NCI-H526 (cell line): ENCODE measurements around the gene MAML3.
A peak's percentile ranks its signal among the peaks of the same experiment; 100 is the strongest.

Source experiments
- DNase-seq, 2 experiments: peaks; one replicate each; lab custom pipeline; 2025; lab: John Stamatoyannopoulos, UW

MAML3 gene

DNA sequence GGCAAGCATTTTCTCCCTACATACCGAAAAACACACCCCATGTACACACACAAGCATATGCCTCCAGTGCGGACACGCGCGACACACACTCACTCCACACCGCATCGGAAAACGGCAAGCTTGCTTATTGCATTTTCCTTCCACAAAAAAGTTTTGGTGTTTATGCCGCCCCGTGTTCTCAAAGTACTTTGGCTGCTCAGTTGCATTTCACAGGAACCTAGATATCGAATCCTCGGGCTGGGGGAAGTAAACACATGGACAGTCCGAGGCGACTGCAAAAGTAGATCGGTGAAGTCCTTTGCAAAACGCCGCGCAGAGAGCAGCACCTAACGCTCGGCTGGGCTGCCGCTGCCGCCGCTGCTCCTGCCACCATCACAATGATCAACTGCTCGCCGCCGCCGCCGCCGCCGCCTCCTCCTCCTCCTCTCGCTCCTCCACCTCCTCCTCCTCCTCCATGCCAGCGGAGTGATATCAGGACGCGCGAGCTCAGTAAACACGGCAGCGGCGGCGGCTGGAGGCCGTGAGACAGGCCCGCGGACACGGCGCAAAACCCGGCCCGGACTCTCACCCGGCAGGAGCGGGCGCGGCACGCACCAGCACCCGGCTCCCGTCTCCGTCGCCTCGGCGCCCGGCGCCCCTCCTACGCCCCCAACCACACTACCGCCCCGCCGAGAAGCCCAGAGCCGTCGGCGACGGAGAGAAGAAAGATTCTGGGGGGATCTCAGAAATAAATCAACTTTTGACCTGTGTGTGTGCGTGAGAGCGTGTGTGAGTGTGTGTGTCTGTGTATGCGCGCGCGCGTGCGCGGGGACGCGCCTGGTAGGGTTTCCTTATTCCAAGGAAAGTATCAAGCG is at the start of gene MAML3:
Gene MAML3, minus strand, starts transcription at position 467 of the 854 bp plus-strand sequence. CDS start 857 bp downstream, outside the sequence.
- DNase-seq, result peak; percentile 94 to 98

DNA sequence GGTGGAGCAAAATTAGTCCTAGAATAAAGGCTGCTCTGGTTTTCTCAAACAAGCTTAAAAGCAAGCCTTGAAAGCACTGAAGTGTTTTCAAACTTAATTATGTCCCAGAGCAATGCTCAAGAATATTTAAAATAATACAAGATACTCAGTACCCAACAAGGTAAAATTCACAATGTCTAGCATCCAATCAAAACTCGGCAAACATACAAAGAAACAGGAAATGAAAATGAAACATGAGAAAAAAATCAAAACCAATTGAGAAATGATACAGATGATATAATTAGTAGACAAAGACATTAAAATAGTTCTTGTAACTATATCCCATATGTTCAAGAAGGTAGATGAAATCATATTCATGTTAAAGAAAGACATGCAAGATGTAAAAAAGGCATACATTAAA is 45.0 kb upstream of the MAML3 start:
- no peak for DNase-seq

DNA sequence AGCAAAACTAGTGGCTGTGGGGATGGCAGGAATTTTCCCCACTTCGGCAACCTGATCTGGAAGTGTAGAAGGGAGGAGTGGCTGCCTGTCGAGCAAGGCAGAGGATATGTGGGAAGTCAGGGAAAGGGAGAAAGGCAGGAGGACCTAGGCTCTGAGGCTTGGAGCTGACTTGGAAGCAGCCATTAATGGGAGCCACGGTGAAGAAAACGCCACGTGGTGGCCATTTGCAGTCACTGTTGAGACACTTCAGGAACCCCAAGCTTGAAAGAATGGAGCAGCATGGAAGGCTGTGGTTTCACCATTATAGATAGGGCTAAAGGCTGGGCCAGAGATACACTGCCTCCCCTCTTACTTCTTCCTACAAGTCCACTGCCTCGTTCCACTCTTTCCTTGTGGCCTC is 41.8 kb upstream of the MAML3 start:
- no peak for DNase-seq

DNA sequence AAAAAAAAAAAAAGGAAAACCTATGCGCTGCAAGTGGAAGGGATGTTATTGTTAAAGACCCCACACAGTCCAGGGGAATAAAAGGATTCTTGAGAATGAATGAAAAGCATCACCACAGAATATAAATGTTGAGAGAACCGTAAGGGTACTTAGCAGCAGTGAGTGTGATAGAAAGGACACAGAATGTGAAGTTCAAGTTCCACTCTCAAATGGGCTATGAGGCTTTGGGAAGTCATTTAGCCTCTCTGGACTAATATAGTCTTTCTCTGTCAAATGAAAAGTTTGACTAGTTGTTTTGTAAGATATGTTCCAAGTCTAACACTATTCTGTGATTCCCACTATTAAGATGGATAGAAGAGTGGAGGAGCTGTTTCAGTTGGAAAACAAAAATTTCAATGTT is 35.8 kb upstream of the MAML3 start:
- DNase-seq, result no peak

DNA sequence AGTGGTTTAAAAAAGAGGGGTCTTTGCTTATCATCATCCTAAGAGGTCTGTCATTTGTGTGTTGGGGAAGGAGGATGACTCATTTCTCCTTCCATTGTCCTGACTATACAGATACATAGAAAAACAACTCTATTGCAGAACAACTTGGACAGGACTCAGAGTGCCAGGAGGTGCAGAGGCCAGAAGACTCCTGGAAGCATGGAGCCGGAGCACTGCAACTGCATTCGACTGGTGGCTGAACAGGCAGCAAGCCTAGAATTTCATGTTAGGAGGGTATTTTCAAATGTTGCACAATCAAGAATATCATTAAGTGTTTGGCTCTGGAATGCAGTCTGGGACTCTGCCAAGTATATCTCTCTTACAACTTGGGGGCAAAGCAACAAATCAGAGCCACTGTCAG is 35.0 kb upstream of the MAML3 start:
- DNase-seq, result no peak

DNA sequence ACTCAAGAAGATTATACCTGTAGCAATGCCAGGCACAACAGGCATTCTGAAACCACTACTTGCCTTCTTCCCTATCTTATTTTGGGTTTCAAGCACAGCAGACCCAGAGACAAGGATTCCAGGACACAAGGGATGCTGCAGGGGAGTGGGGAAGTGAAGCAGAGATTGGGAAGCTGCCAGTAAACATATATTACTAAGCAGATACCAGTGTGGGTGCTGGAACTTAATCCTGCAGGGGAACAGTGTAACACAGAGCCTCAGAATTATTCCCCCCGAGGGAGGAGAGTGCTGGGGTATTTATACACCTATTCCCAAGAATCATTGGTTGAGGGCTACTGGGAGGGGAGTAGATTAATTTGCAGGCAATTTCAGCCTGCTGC is 33.3 kb upstream of the MAML3 start:
- DNase-seq, result no peak

DNA sequence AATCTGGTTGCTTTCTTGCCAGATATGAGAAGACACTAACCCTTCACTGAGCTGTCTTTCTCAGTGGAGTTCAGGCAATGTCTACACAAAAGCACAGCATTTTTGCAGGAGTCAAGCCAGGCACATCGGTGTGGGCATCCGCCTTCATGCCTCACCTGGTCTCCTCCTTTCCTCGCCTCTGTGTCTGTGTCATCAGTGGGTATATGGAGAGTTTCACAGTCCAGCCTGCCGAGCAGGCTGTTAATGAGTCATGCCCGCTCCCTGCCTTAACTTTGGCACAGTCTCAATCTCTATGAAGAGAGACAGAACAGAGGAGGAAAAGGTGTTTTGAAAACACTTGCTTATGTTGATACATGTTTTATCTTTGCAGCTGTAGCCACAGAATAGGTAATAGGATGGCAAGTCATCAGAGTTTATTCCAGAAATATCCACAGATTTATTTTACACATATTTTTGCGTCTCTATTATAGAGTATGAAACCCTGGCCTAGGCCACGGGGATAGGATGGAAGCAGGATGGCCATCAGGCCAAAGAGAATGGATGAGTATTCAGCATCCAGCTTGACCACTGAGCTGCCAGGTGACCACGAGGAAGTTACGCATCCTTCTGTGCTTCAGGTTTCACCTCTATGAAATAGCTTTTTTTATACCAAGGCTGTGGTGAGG is 32.8 kb upstream of the MAML3 start:
- no peak for DNase-seq

DNA sequence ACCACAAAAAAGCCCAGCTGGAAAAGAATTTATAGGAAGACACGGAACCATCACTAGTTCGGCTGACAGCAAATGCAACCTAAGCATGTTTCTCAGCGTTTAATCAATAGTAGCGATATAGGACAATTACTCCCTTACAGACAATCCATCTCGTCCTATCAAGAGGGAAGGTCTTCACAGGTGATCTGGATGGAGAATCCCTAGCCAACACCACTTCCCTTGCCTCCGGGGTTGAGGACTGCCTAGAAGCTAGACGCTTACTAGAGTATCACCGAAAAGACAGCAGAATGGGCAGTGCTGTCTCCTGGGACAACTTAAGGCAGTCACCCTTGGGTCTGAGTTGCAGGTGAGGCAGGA is 32.1 kb upstream of the MAML3 start:
- no peak for DNase-seq

DNA sequence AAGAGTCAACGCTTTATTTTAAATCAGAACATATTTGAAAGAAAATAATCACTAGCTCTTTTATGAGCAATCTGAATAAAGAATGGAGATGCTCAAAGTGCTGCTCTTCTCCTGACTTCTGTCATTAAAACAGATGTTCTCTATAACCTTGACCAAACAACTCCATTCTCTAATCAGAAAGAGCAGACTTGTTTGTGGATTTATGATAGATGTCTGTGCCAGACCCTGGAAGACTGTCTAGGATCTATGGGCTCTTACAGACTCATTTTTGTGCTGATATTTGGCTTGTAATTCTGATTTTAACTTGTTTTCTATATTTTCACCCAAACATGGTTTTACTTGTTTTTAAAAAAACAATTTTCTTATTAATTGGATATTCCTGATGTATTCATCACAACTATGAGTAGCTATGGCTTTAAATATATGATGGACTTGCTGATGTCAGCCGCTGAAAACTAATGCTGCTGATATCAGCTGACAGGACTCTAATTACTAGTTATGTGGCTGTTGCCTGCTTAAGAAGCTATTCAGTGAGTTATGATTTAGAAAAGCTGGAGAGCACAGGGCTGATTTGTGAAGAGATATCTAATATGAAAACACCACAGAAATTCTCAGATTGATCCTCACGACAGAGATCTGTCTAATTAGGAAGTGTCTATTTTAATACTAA is 31.6 kb upstream of the MAML3 start:
- DNase-seq, result no peak

DNA sequence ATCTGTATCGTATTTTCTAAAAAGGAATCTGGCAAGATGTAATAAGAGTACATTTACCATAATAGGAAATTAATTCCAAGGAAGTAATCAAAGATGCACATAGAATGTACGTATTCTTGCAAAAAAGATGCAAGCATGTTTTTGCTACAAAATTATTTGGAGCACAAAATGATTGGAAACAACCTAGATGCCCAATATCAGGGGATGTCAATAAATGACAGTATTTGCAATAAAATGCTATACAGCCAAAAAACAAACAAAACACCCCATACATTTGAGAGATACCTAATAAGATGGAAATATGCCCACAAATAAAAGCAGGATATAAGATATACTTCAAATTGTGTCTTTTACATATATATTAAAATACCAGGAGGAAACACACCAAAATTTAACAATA is 29.3 kb upstream of the MAML3 start:
- DNase-seq, result no peak

DNA sequence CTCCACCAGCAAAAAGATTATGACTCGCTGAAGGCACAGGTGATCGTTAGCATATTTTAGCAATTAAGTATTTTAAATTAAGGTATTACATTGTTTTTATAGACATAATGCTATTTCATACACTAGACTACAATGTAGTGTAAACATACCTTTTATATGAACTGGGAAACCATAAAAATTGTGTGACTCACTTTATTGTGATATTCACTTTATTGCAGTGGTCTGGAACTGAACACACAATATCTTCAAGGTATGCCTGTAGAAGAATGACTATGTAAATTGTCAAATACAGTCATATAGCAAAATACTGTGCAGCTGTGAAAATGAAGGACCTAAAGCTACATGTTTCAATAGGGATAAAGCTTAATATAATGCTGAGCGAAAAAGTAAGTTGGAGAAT is 26.6 kb upstream of the MAML3 start:
- DNase-seq, result no peak

DNA sequence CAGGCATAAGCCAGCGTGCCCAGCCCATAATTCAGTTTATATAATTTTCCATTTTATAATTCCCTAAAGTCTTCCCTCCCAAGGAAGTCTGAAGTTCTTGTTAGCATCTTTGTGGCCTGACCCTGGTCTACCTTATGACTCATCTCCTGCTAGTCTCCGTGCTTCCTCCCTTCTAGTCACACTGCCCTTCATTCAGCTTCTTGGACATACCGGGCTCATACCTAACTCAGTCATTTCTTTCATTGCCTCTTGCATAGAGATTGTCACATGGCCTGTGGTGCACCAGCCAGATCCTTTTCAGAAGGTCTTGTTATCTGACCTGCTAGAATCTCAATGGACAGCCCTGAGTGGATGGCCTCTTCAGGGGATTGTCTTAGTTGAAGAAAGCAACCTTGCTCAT is 22.8 kb upstream of the MAML3 start:
- DNase-seq, result no peak

DNA sequence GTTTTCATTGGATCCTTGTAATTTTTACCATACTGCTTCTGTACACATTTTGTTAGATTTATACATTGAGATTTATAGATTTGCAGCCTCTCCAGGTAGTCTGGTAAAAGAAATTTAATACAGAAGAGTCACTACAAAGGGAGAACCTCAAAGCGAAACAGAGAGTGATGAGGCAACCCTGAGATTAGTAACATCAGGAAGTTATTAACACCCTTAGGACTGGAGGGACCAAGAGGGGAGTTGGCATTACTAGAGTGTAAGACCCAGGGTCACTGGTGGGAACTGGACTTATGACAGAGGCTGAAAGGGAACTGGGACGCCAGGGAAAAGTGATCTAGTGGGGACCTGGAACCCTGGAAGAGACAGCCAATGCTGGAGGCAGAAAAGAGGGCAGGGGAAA is 20.6 kb upstream of the MAML3 start:
- DNase-seq, result no peak

DNA sequence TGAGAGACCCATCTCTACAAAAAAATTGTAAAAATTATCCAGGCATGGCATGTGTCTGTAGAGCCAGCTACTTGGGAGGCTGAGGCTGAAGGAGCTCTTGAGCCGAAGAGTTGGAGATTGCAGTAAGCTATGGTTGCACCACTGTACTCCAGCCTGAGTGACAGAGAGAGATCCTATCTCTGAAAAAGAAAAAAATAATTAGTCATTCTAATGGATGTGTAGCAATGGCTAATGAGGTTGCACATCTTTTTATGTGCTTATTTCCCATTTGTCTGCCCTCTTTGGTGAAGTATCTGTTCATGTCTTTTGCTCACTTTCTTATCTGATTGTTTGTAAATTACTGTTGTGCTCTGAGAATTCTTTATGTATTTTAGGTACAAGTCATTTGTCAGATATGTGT is 19.0 kb upstream of the MAML3 start:
- no peak for DNase-seq

DNA sequence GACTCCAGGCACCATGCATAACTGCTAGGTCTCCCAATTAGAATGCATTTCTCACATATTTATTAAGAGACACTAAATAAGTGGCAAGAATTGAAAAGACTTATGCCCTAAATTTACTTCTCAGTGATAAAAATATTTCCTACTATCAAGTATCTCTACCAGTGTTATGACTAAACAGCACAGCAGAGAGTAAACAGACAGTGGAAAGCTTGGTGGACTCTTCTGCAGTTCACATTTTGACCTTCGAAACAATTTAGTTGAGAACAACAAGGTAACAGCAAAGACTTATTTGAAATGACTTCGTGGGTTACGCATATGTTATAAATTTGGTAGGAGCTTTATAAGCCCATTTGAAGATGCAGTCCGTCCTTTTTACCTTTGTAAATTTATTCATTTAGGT is 16.3 kb upstream of the MAML3 start:
- no peak for DNase-seq

DNA sequence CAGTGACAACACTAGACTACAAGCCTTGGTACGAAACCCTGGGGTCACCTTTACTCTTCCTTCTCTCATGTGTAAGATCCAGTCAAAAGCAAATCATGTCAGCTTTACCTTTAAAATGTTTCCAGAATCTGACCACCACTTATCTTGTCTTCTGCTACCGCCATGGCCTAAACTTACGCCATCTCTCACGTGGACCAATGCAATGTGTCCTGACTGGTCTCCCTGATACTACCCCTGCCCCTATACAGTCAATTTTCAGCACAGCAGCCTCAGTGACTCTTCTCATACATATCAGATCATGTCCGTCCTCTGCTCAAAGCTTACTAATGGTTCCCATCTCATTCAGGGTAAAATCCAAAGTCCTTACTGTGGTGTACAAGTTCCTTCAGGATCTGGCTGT is 15.0 kb upstream of the MAML3 start:
- DNase-seq, result no peak

DNA sequence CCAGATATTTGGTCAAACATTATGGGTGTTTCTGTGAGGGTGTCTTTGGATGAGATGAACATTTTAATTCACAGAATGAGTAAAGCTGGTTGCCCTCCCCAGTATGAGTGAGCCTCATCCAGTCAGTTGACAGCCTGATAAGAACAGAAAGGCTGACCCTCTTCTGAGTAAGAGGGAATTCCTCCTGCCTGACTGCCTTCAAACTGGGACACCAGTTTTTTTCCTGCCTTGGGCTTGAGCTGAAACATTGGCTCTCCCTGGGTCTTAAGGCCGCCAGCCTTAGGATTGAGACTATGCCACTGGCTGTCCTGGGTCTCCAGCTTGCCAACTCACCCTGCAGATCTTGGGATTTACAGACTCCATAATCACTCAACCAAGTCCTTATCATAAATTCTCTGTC is 14.5 kb upstream of the MAML3 start:
- no peak for DNase-seq

DNA sequence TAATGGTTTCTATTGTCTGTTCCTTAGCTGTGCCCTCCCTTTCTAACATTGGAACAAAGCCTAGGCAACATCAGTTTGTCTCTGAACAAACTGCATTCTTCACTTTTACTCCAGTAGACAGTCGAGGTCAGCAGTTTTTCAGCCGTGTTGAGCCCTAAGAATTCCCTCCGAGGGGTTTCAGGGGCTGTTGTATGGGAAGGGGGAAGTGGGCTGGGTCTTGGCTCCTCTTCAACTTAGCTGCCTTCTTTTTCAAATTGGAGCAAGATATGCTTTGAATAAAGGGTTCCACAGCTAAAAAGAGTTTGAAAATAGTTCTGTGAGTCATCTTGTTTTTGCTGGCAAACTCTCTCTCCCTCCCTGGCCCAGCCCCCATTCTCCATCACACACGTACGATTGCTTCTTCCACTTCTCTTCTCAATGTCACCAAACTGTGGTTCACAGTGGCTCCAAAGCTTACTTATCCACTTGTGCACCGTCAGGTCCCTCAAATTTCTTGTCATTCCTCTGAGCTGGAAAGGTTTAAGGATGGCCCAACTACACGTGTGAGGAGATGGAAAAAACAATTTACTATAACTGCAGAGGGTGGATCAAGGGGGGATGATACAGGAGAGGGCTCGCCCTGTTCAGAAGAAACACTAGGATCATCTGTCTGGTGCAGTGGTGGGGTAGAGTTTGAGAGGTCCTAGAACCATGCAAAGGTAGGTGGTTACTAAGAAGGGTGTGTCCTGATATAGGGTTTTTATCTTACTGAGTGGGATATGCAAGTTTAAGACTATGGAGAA is 9.2 kb upstream of the MAML3 start:
- no peak for DNase-seq

DNA sequence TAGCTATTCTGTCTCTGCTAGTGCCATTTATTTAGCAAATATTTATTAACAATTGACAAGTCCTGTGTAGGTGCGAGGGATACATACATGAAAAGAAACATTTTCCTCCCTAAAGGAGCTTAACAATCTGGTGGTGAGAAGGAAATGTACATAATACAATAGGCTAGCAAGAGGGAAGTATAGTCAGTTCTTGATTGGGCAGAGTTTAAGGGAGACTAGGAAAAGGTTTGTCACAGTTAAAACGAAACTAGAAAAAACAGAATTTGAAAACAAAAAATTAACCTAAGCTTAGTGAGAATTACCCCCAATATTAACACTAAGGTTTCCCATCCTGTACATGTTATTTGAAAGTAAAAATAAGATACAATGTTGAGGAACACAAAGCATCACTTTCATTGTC is 8.6 kb upstream of the MAML3 start:
- no peak for DNase-seq

DNA sequence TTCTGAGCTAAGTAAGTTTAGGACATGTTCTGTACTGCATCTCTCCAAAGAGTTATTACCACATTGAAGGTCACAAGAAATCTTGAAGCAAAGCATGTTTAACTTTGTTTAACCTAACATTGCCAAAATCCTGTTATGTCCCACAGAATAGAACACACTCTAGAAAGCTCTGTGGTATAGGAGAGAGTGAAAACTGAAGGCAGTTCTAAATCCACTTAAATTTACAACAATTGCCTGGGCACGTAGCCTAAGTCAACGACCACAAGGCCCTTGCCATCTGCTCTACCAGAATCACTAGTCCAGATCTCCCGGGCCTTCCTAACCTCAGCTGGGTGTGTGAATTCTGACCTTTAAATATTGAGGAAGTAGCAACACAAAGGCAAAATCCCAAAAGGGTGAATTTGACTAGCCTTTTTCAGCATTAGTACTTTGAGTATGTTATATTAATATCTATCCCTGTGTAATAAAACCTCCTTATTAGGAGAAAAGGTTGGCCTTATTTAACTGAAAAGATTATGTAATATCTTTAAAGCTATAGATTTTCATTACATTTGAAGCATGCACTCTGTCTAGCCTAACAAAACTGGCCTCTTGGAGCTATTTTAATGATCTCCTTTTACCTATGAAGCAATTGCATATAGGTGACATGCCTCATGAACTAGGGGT is 4.5 kb upstream of the MAML3 start:
- no peak for DNase-seq

DNA sequence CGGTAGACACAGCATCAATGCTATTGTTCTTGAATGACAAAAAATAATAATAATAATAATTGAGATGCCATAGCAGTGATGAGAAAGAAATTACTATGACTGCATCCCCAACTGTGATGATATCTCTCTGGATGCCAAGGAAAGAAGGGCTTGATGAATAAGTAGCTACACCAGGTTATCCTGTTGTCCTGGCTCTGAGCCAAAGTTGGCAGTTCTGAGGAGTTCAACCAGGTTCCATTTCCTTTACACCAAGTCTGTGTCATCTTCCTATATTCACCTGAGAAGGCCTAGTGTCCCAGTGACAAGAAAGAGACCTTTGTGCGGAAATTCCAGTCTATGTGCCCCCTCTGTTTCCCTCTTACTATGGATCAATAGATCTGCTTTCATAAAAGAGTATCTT is 3.4 kb upstream of the MAML3 start:
- no peak for DNase-seq
